H1 (cell line): ENCODE results near the gene ITLN1. TPM values are rescaled to one million over a fixed set of nuclear protein-coding genes. Genes with fewer than 3 reads are reported as not detected.

Experiments used
- CTCF ChIA-PET: fragments of 300-600 bp; sonication (Branson Sonifier 250); formaldehyde crosslinking; loops from one replicate; lab custom pipeline; 2021; ENCODE audit not compliant: partially characterized antibody; lab: Charles Lee
- POLR2A ChIA-PET: fragments of 300-600 bp; sonication (Branson Sonifier 250); formaldehyde crosslinking; loops from one replicate; lab custom pipeline; 2021; ENCODE audit warnings: inconsistent platforms; ENCODE audit not compliant: partially characterized antibody; lab: Charles Lee
- DNase-seq, 2 experiments: peaks; one replicate each; pipeline versions ENCODE4 v3.0.0 to v3.0.0-alpha.2; 2010 to 2022; ENCODE audit warnings: low spot score in 2 of 2, low read depth in 1 of 2, mixed read lengths in 1 of 2
- FAIRE-seq: peaks from 2 replicates; lab custom pipeline; 2011; peaks lifted over from hg19 to GRCh38; lab: Jason Lieb, UNC
- H2AFZ ChIP-seq: 2 replicates; pipeline ENCODE4 v1.8.1; 2012; ENCODE audit warnings: low read length, inconsistent platforms
- H2AK5ac ChIP-seq: 2 replicates; pipeline ENCODE4 v1.6.1; 2013; ENCODE audit warnings: low read depth, low read length
- H2BK120ac ChIP-seq: replicated peaks from 2 replicates; pipeline ENCODE3; 2013; ENCODE audit warnings: low read depth, low read length, inconsistent platforms
- H2BK12ac ChIP-seq: 2 replicates; pipeline ENCODE4 v1.6.1; 2013; ENCODE audit warnings: low read depth, low read length
- H2BK15ac ChIP-seq: 2 replicates; pipeline ENCODE4 v1.6.1; 2013; ENCODE audit warnings: low read length
- H2BK20ac ChIP-seq: 2 replicates; pipeline ENCODE4 v1.6.1; 2013; ENCODE audit warnings: low read length
- H2BK5ac ChIP-seq: 2 replicates; pipeline ENCODE4 v1.6.1; 2013; ENCODE audit warnings: low read depth, low read length
- H3K14ac ChIP-seq: 2 replicates; pipeline ENCODE4 v1.6.1; 2013; ENCODE audit warnings: inconsistent platforms; ENCODE audit not compliant: insufficient read length
- H3K18ac ChIP-seq: 2 replicates; pipeline ENCODE4 v1.6.1; 2013; ENCODE audit warnings: low read length; ENCODE audit errors: extremely low read depth
- H3K23ac ChIP-seq: 2 replicates; pipeline ENCODE4 v1.6.1; 2013; ENCODE audit warnings: inconsistent platforms; ENCODE audit not compliant: insufficient read length
- H3K23me2 ChIP-seq: 2 replicates; pipeline ENCODE4 v1.6.1; 2013; ENCODE audit warnings: low read depth, low read length
- H3K27ac ChIP-seq: 2 replicates; pipeline ENCODE4 v1.6.1; 2011; ENCODE audit warnings: low read depth, low read length, inconsistent platforms
- H3K27me3 ChIP-seq, 4 experiments: replicated peaks in 1 of 4; 1 replicate in 1 of 4; 2 replicates in 3 of 4; pipeline versions ENCODE4 v1.6.1 to v1.8.1; 2011 to 2013; ENCODE audit warnings: low read length in 3 of 4, mild to moderate bottlenecking in 3 of 4, inconsistent platforms in 2 of 4, mixed read lengths in 2 of 4, moderate library complexity in 1 of 4; ENCODE audit not compliant: control insufficient read depth in 3 of 4, insufficient read depth in 3 of 4; ENCODE audit errors: extremely low read depth in 1 of 4
- H3K36me3 ChIP-seq, 4 experiments: 2 replicates each; pipeline versions ENCODE4 v1.6.1 to v1.8.1; 2011 to 2013; ENCODE audit warnings: mild to moderate bottlenecking in 4 of 4, low read length in 3 of 4, moderate library complexity in 2 of 4, control low read depth in 1 of 4, inconsistent platforms in 1 of 4; ENCODE audit not compliant: insufficient read depth in 4 of 4, control insufficient read depth in 2 of 4
- H3K4ac ChIP-seq: replicated peaks from 2 replicates; pipeline ENCODE3; 2013; ENCODE audit warnings: low read length, low read depth, mixed read lengths, inconsistent platforms; ENCODE audit not compliant: insufficient read length
- H3K4me1 ChIP-seq, 4 experiments: replicated peaks in 1 of 4; 1 replicate in 1 of 4; 2 replicates in 3 of 4; pipeline versions ENCODE4 v1.6.1 to v1.8.1; 2011 to 2013; ENCODE audit warnings: low read length in 3 of 4, inconsistent platforms in 2 of 4, mixed read lengths in 1 of 4; ENCODE audit not compliant: insufficient read depth in 4 of 4, control insufficient read depth in 3 of 4
- H3K4me2 ChIP-seq, 2 experiments: 2 replicates each; pipeline versions ENCODE4 v1.6.1 to v1.8.1; 2011 to 2013; ENCODE audit warnings: low read depth in 2 of 2, low read length in 2 of 2, control low read depth in 1 of 2, inconsistent platforms in 1 of 2, mild to moderate bottlenecking in 1 of 2; ENCODE audit not compliant: insufficient read depth in 1 of 2
- H3K4me3 ChIP-seq, 4 experiments: fragments of 200-600, 300-600 bp in 1 of 4; sonication (generic), shearing (Covaris generic), sonication (Bioruptor Twin) in 1 of 4; 2 replicates each; pipeline versions ENCODE4 v1.5.1 to v1.8.1; 2011 to 2016; ENCODE audit warnings: low read length in 4 of 4, low read depth in 3 of 4, control low read depth in 2 of 4, inconsistent platforms in 2 of 4, mild to moderate bottlenecking in 2 of 4, mixed read lengths in 1 of 4, moderate library complexity in 1 of 4; ENCODE audit not compliant: insufficient read depth in 2 of 4; ENCODE audit errors: extremely low read depth in 1 of 4
- H3K56ac ChIP-seq: replicated peaks from 2 replicates; pipeline ENCODE3; 2013; ENCODE audit warnings: low read depth, mild to moderate bottlenecking, mixed read lengths, low read length, inconsistent platforms; ENCODE audit not compliant: insufficient read length
- H3K79me1 ChIP-seq: 2 replicates; pipeline ENCODE4 v1.6.1; 2013; ENCODE audit warnings: low read depth, low read length, control low read depth
- H3K79me2 ChIP-seq, 2 experiments: 2 replicates each; pipeline versions ENCODE4 v1.6.1 to v1.8.1; 2012 to 2013; ENCODE audit warnings: low read length in 2 of 2, mild to moderate bottlenecking in 2 of 2, inconsistent platforms in 1 of 2; ENCODE audit not compliant: insufficient read depth in 2 of 2, control insufficient read depth in 1 of 2
- H3K9ac ChIP-seq, 4 experiments: replicated peaks in 1 of 4; 1 replicate in 1 of 4; 2 replicates in 3 of 4; pipeline versions ENCODE4 v1.6.1 to v1.8.1; 2011 to 2013; ENCODE audit warnings: low read depth in 3 of 4, low read length in 3 of 4, control low read depth in 2 of 4, mild to moderate bottlenecking in 2 of 4, moderate library complexity in 2 of 4, inconsistent platforms in 1 of 4; ENCODE audit errors: extremely low read depth in 1 of 4
- H3K9me3 ChIP-seq, 2 experiments: 2 replicates each; pipeline versions ENCODE4 v1.6.1 to v1.8.1; 2012 to 2013; ENCODE audit warnings: mild to moderate bottlenecking in 2 of 2, moderate library complexity in 2 of 2, control low read depth in 1 of 2, inconsistent platforms in 1 of 2, low read depth in 1 of 2, low read length in 1 of 2, mixed read lengths in 1 of 2; ENCODE audit not compliant: insufficient read depth in 2 of 2
- H4K20me1 ChIP-seq, 2 experiments: replicated peaks in 1 of 2; 2 replicates each; pipeline versions ENCODE3 to v1.8.1; 2011 to 2013; ENCODE audit warnings: inconsistent platforms in 2 of 2, low read length in 2 of 2, mild to moderate bottlenecking in 1 of 2; ENCODE audit not compliant: insufficient read depth in 2 of 2, control insufficient read depth in 1 of 2
- H4K5ac ChIP-seq: 2 replicates; pipeline ENCODE4 v1.6.1; 2013; ENCODE audit warnings: low read length, low read depth, mixed read lengths, inconsistent platforms; ENCODE audit not compliant: insufficient read length
- H4K8ac ChIP-seq: 2 replicates; pipeline ENCODE4 v1.8.0; 2013; ENCODE audit warnings: mild to moderate bottlenecking, moderate library complexity, low read length, inconsistent platforms; ENCODE audit not compliant: insufficient read depth; ENCODE audit errors: extremely low read depth
- H4K91ac ChIP-seq: replicated peaks from 2 replicates; pipeline ENCODE3; 2013; ENCODE audit warnings: low read length, mixed read lengths, inconsistent platforms; ENCODE audit not compliant: insufficient read length
- CBX8 ChIP-seq: fragments of 300-800, 300-1000 bp; sonication (generic); IDR thresholded peaks from 2 replicates; pipeline ENCODE4 v1.7.1; 2016; ENCODE audit warnings: low read depth, low read length, borderline replicate concordance
- EGR1 ChIP-seq: IDR thresholded peaks from 2 replicates; pipeline ENCODE4 v1.6.1; 2011; ENCODE audit warnings: low read depth, low read length, borderline replicate concordance
- EZH2 ChIP-seq: fragments of 200-600 bp; sonication (generic); IDR thresholded peaks from 2 replicates; pipeline ENCODE4 v1.7.1; 2012; ENCODE audit warnings: low read depth, mild to moderate bottlenecking, moderate library complexity, low read length, inconsistent platforms; ENCODE audit not compliant: severe bottlenecking
- KDM4A ChIP-seq: IDR thresholded peaks from one replicate; pipeline ENCODE4 v1.7.1; 2012; ENCODE audit warnings: low read depth, mild to moderate bottlenecking, moderate library complexity, low read length, inconsistent platforms; ENCODE audit not compliant: severe bottlenecking
- NANOG ChIP-seq: IDR thresholded peaks from 2 replicates; pipeline ENCODE4 v1.6.1; 2011; ENCODE audit warnings: low read length, low read depth, mild to moderate bottlenecking, inconsistent platforms; ENCODE audit not compliant: insufficient read depth, poor library complexity, severe bottlenecking
- POLR2A ChIP-seq, 2 experiments: IDR thresholded peaks; 1 replicate in 1 of 2; 2 replicates in 1 of 2; pipeline ENCODE4 v1.6.1; 2011; ENCODE audit warnings: low read depth in 2 of 2, low read length in 2 of 2, mild to moderate bottlenecking in 2 of 2; ENCODE audit errors: control extremely low read depth in 1 of 2
- POLR2AphosphoS5 ChIP-seq: IDR thresholded peaks from 2 replicates; pipeline ENCODE4 v1.6.1; 2011; ENCODE audit warnings: low read depth, low read length
- POU5F1 ChIP-seq: IDR thresholded peaks from 2 replicates; pipeline ENCODE4 v1.6.1; 2011; ENCODE audit warnings: low read depth, mild to moderate bottlenecking, low read length, moderate library complexity
- TAF1 ChIP-seq: IDR thresholded peaks from 2 replicates; pipeline ENCODE4 v1.6.1; 2011; ENCODE audit warnings: mild to moderate bottlenecking, low read depth, low read length
- YY1 ChIP-seq: IDR thresholded peaks from 2 replicates; pipeline ENCODE4 v1.6.1; 2011; ENCODE audit warnings: low read depth, mild to moderate bottlenecking, low read length
- WGBS, 2 experiments: shearing (Covaris generic) in 1 of 2; methylation state at CpG; one replicate each; pipeline versions ENCODE4 v1.1.6 to v1.1.7; 2013 to 2015; ENCODE audit warnings: low lambda C conversion rate in 2 of 2, mixed read lengths in 2 of 2, inconsistent platforms in 1 of 2, low coverage in 1 of 2, missing lambda C conversion rate in 1 of 2; ENCODE audit not compliant: insufficient replicate concordance in 2 of 2, insufficient coverage in 1 of 2, insufficient read length in 1 of 2; ENCODE audit errors: extremely low coverage in 1 of 2, missing lambda C conversion rate in 1 of 2; 5-methylcytosine and 5-hydroxymethylcytosine counted together
- polyA plus RNA-seq, 7 experiments: library from polyadenylated mRNA; depleted of rRNA in 3 of 7; stranded (reverse) in 5 of 7; unstranded in 2 of 7; fragments of >200 nt in 5 of 7; fragments of 200-250 nt in 2 of 7; gene quantifications; 1 replicate in 5 of 7; 2 replicates in 1 of 7; 4 replicates in 1 of 7; pipeline versions ENCODE4 v1.2.1 to v1.2.3, GENCODE V29; 2011 to 2013; ENCODE audit warnings: missing spikeins in 2 of 7, mixed read lengths in 2 of 7
- total RNA-seq: library from RNA; stranded (reverse); fragmentation: NEBNext Ultra II Directional; extraction: Animal tissue kit (Norgen Biotek cat#: 25700); gene quantifications from 2 replicates; pipeline ENCODE4 v1.2.1, GENCODE V29; 2021
- TF ChIP-seq, protein P1 (sequence below): IDR thresholded peaks from 2 replicates; pipeline ENCODE4 v1.6.1; 2011; ENCODE audit warnings: low read depth, mild to moderate bottlenecking, low read length; ENCODE audit not compliant: insufficient read depth
- TF ChIP-seq, protein P2 (sequence below), 3 experiments: IDR thresholded peaks; 1 replicate in 2 of 3; 2 replicates in 1 of 3; pipeline versions ENCODE4 v1.5.1 to v1.6.1; 2011; ENCODE audit warnings: low read length in 3 of 3, mild to moderate bottlenecking in 3 of 3, inconsistent platforms in 2 of 3, low read depth in 1 of 3, moderate library complexity in 1 of 3; ENCODE audit not compliant: insufficient read depth in 1 of 3; ENCODE audit errors: control extremely low read depth in 1 of 3

Gene ITLN1
- total and polyA plus RNA-seq, 2 of the 8 experiments (the other 6 are each of a cell fraction or from before 2014, with no cell fraction given): not detected

DNA sequence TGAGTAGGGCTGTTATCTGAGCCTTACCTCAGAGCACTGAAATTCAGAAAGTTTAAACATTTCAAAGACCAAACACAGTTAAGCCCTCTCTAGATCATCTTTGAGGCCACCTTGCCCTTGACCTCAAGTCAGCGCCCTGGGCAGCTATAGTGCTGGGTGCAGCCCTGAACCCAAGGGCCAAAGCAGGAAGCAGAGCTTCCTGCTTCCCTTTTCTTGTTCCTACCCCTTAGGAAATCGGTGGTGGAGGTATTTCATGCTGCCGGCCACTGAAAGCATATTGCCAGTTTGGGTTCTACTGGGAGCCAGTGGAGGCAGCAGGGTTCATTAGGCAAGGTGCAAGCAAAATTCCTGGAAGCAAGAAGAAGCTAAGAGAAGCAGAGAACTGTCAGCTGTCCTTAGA lies 48.4 kb downstream of the ITLN1 start:
- no peak overlapping the region for H4K8ac ChIP-seq
- H2BK5ac ChIP-seq: no peak overlapping the region
- no peaks in the 10 kb centered on the region for H3K9me3 ChIP-seq
- no peaks in the 10 kb centered on the region for H3K23me2 ChIP-seq
- no peak overlapping the region for H2BK20ac ChIP-seq
- H3K18ac ChIP-seq: no peak overlapping the region
- no peak overlapping the region for H3K4me2 ChIP-seq
- DNase-seq (no peak), FAIRE-seq (no peak)
- H3K27ac ChIP-seq: no peak overlapping the region
- WGBS, 2 experiments: 58% methylated on average over 3 of the region's 3 CpGs; no CpG with 5 or more reads in 1 of the 2 experiments
- ChIA-PET CTCF (interaction anchor here (0.6 to 13.0 kb wide), 23 partner anchors 15 to 235 kb away, joined by 3 to 219 read pairs (median 4); partner anchors contain the start of genes CD244, ITLN1 and ITLN2), POLR2A (no interaction called here)
- H4K20me1 ChIP-seq: no peaks in the 10 kb centered on the region
- H4K5ac ChIP-seq: no peak overlapping the region
- no peak overlapping the region for H2AK5ac ChIP-seq
- H3K14ac ChIP-seq: no peak overlapping the region
- H3K4me3 ChIP-seq: no peak overlapping the region
- H2AFZ ChIP-seq: peak overlapping the region; percentile 55
- peaks cover 0 to 3% (median 0%) of the 10 kb centered on the region in 4 experiments; a peak in 2 of 7 replicates for H3K4me1 ChIP-seq
- no peak overlapping the region for H2BK12ac ChIP-seq
- no peaks in the 10 kb centered on the region for H3K79me2 ChIP-seq
- no peak overlapping the region for H3K23ac ChIP-seq
- H3K36me3 ChIP-seq: no peaks in the 10 kb centered on the region
- no peaks in the 10 kb centered on the region for H3K79me1 ChIP-seq
- H3K27me3 ChIP-seq: no peaks in the 10 kb centered on the region
- no peak overlapping the region for H3K9ac ChIP-seq
- H3K56ac ChIP-seq: no peak overlapping the region
- H4K91ac ChIP-seq: no peak overlapping the region
- H3K4ac ChIP-seq: no peak overlapping the region
- no peak overlapping the region for H2BK120ac ChIP-seq
- H2BK15ac ChIP-seq: no peak overlapping the region
- TF ChIP-seq TAF1 (no peak), EZH2 (no peak), EGR1 (no peak), POLR2A (IDR thresholded peaks at IDR 0.05; ENCODE audit: control extremely low read depth in 1 of 2, low read depth in 2 of 2, low read length in 2 of 2) (no peak), YY1 (no peak), KDM4A (no peak), CBX8 (no peak), POLR2AphosphoS5 (no peak), NANOG (no peak), POU5F1 (no peak)
- TF ChIP-seq, protein P1, sequence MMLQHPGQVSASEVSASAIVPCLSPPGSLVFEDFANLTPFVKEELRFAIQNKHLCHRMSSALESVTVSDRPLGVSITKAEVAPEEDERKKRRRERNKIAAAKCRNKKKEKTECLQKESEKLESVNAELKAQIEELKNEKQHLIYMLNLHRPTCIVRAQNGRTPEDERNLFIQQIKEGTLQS: no peak
- TF ChIP-seq, protein P2, sequence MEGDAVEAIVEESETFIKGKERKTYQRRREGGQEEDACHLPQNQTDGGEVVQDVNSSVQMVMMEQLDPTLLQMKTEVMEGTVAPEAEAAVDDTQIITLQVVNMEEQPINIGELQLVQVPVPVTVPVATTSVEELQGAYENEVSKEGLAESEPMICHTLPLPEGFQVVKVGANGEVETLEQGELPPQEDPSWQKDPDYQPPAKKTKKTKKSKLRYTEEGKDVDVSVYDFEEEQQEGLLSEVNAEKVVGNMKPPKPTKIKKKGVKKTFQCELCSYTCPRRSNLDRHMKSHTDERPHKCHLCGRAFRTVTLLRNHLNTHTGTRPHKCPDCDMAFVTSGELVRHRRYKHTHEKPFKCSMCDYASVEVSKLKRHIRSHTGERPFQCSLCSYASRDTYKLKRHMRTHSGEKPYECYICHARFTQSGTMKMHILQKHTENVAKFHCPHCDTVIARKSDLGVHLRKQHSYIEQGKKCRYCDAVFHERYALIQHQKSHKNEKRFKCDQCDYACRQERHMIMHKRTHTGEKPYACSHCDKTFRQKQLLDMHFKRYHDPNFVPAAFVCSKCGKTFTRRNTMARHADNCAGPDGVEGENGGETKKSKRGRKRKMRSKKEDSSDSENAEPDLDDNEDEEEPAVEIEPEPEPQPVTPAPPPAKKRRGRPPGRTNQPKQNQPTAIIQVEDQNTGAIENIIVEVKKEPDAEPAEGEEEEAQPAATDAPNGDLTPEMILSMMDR (IDR thresholded peaks at IDR 0.05; ENCODE audit: control extremely low read depth in 1 of 3, insufficient read depth in 1 of 3, low read depth in 1 of 3, low read length in 3 of 3): no peak
